HG03103 (cell line): ENCODE data around the gene RASSF10.
"Not testable (repeated sequence)": the region's sequence is repeated elsewhere in the genome, so short reads cannot be mapped to it uniquely, and the experiment has no call there.

Experiments
- ATAC-seq: cut with Tn5 transposase; IDR thresholded peaks from one replicate; pipeline ENCODE4 v1.9.1; 2021; ENCODE audit warnings: low read depth; ENCODE audit not compliant: unreplicated experiment

Gene RASSF10

GRCh38 chr11:13016415-13016814 lies 7.3 kb downstream of the RASSF10 start:
- no peak for ATAC-seq

- ATAC-seq: no peak
Measured at GRCh38 chr11:13019313-13019712, 10.2 kb downstream of the RASSF10 start.

- no peak for ATAC-seq
Measured at GRCh38 chr11:13023423-13023822, 14.3 kb downstream of the RASSF10 start.

GRCh38 chr11:13026722-13027121 lies 17.6 kb downstream of the RASSF10 start:
- ATAC-seq: no peak

- ATAC-seq: no peak
Measured at GRCh38 chr11:13028322-13028721, 19.2 kb downstream of the RASSF10 start.

- ATAC-seq: no peak
Measured at GRCh38 chr11:13029872-13030271, 20.8 kb downstream of the RASSF10 start.

GRCh38 chr11:13030857-13031256 lies 21.7 kb downstream of the RASSF10 start:
- ATAC-seq: no peak

GRCh38 chr11:13031349-13031748 lies 22.2 kb downstream of the RASSF10 start:
- ATAC-seq: no peak

- no peak for ATAC-seq
Measured at GRCh38 chr11:13033760-13034533, 24.8 kb downstream of the RASSF10 start.

GRCh38 chr11:13035711-13036110 lies 26.6 kb downstream of the RASSF10 start:
- ATAC-seq: no peak

- no peak for ATAC-seq
Measured at GRCh38 chr11:13036235-13036634, 27.1 kb downstream of the RASSF10 start.

GRCh38 chr11:13038366-13038765 lies 29.2 kb downstream of the RASSF10 start:
- ATAC-seq: no peak

- no peak for ATAC-seq
Measured at GRCh38 chr11:13039126-13039525, 30.0 kb downstream of the RASSF10 start.

GRCh38 chr11:13040969-13041561 lies 31.9 kb downstream of the RASSF10 start:
- no peak for ATAC-seq

- no peak for ATAC-seq
Measured at GRCh38 chr11:13042873-13043342, 33.8 kb downstream of the RASSF10 start.

GRCh38 chr11:13043912-13044628 lies 35.0 kb downstream of the RASSF10 start:
- ATAC-seq: no peak

GRCh38 chr11:13045089-13045488 lies 36.0 kb downstream of the RASSF10 start:
- ATAC-seq: not testable (repeated sequence)

GRCh38 chr11:13045734-13046133 lies 36.6 kb downstream of the RASSF10 start:
- ATAC-seq: no peak

GRCh38 chr11:13046637-13047570 lies 37.8 kb downstream of the RASSF10 start:
- no peak for ATAC-seq

GRCh38 chr11:13047884-13048283 lies 38.8 kb downstream of the RASSF10 start:
- no peak for ATAC-seq
